ENCODE measurements around the gene ADAM15.

The ADAM15 gene

DNA sequence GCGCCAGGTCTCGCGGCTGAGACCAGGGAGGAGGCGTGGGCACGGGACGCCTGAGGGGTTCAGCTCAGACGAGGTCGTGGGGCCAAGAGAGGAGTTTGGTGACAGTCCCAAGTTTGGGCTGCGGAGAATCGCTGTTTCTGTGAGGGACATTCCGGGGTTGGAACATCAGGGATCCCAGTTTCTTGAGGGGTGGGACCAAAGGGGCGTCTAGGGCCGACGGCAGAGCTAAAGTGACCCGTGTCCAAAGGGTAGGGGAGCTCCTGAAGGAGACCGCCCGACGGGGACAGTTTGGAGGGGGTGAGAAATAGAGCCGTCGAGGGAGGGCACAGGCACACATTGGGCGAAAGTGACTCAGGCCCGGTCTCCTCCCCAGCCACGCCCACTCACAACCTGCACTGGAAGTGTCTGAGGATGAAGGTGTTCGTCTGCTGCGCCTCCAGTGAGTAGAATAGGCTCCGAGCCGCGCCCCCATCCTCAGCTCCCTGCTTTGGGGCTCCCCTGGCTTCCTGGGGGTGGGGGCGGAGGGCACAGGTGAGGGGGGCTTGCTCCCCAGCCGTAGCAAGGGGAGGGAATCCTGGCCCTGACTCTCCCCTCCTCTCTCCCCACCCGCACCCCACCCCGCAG, 34.5 kb downstream of the ADAM15 start (continued):
- no peak for TF ChIP-seq ZNF423 (tag by site-specific recombination; IDR thresholded peaks at IDR 0.05)
- TF ChIP-seq, protein P1, sequence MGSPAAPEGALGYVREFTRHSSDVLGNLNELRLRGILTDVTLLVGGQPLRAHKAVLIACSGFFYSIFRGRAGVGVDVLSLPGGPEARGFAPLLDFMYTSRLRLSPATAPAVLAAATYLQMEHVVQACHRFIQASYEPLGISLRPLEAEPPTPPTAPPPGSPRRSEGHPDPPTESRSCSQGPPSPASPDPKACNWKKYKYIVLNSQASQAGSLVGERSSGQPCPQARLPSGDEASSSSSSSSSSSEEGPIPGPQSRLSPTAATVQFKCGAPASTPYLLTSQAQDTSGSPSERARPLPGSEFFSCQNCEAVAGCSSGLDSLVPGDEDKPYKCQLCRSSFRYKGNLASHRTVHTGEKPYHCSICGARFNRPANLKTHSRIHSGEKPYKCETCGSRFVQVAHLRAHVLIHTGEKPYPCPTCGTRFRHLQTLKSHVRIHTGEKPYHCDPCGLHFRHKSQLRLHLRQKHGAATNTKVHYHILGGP (tag by site-specific recombination; IDR thresholded peaks at IDR 0.05), result no peak
- TF ChIP-seq ZNF335 (tag by site-specific recombination; conservative IDR thresholded peaks at IDR 0.05), result peak; percentile 96
- TF ChIP-seq ZNF596 (tag by site-specific recombination; IDR thresholded peaks at IDR 0.05), result 0 out of 2 replicates have a peak, but pooled peaks have one; percentile 9
- TF ChIP-seq ZNF184 (tag by site-specific recombination; IDR thresholded peaks at IDR 0.05), result no peak
- no peak for TF ChIP-seq ZNF629 (tag by site-specific recombination; IDR thresholded peaks at IDR 0.05)
- TF ChIP-seq ZNF354C (tag by site-specific recombination; IDR thresholded peaks at IDR 0.05; ENCODE audit: borderline replicate concordance, low read depth), result no peak
- TF ChIP-seq GFI1B (tag by site-specific recombination; IDR thresholded peaks at IDR 0.05), result no peak
- TF ChIP-seq ZNF266 (tag by site-specific recombination; IDR thresholded peaks at IDR 0.05; ENCODE audit: low read depth), result no peak
- TF ChIP-seq, protein P2, sequence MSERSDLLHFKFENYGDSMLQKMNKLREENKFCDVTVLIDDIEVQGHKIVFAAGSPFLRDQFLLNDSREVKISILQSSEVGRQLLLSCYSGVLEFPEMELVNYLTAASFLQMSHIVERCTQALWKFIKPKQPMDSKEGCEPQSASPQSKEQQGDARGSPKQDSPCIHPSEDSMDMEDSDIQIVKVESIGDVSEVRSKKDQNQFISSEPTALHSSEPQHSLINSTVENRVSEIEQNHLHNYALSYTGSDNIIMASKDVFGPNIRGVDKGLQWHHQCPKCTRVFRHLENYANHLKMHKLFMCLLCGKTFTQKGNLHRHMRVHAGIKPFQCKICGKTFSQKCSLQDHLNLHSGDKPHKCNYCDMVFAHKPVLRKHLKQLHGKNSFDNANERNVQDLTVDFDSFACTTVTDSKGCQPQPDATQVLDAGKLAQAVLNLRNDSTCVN (tag by site-specific recombination; optimal IDR thresholded peaks at IDR 0.05), result peak; percentile 1
- TF ChIP-seq, protein P3, sequence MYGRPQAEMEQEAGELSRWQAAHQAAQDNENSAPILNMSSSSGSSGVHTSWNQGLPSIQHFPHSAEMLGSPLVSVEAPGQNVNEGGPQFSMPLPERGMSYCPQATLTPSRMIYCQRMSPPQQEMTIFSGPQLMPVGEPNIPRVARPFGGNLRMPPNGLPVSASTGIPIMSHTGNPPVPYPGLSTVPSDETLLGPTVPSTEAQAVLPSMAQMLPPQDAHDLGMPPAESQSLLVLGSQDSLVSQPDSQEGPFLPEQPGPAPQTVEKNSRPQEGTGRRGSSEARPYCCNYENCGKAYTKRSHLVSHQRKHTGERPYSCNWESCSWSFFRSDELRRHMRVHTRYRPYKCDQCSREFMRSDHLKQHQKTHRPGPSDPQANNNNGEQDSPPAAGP (tag by site-specific recombination; IDR thresholded peaks at IDR 0.05), result no peak
- TF ChIP-seq ZNF677 (tag by site-specific recombination; IDR thresholded peaks at IDR 0.05), result no peak
- TF ChIP-seq, protein P4, sequence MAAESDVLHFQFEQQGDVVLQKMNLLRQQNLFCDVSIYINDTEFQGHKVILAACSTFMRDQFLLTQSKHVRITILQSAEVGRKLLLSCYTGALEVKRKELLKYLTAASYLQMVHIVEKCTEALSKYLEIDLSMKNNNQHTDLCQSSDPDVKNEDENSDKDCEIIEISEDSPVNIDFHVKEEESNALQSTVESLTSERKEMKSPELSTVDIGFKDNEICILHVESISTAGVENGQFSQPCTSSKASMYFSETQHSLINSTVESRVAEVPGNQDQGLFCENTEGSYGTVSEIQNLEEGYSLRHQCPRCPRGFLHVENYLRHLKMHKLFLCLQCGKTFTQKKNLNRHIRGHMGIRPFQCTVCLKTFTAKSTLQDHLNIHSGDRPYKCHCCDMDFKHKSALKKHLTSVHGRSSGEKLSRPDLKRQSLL (tag by site-specific recombination; IDR thresholded peaks at IDR 0.05), result no peak
- no peak for TF ChIP-seq ZFP37 (tag by site-specific recombination; IDR thresholded peaks at IDR 0.05)
- TF ChIP-seq ZNF560 (tag by site-specific recombination; IDR thresholded peaks at IDR 0.05; ENCODE audit: borderline replicate concordance), result no peak
- no peak for TF ChIP-seq ZSCAN16 (tag by site-specific recombination; IDR thresholded peaks at IDR 0.05)
- TF ChIP-seq SCRT1 (tag by site-specific recombination; IDR thresholded peaks at IDR 0.05; ENCODE audit: borderline replicate concordance), result no peak
- no peak for TF ChIP-seq BCL11B (tag by site-specific recombination; IDR thresholded peaks at IDR 0.05; ENCODE audit: low read depth)
- no peak for TF ChIP-seq ZNF341 (tag by site-specific recombination; IDR thresholded peaks at IDR 0.05; ENCODE audit: low read depth)
- TF ChIP-seq KLF7 (tag by site-specific recombination; IDR thresholded peaks at IDR 0.05; ENCODE audit: borderline replicate concordance), result peak; percentile 52; the same call in 1 of the 2 replicates
- TF ChIP-seq, protein P5, sequence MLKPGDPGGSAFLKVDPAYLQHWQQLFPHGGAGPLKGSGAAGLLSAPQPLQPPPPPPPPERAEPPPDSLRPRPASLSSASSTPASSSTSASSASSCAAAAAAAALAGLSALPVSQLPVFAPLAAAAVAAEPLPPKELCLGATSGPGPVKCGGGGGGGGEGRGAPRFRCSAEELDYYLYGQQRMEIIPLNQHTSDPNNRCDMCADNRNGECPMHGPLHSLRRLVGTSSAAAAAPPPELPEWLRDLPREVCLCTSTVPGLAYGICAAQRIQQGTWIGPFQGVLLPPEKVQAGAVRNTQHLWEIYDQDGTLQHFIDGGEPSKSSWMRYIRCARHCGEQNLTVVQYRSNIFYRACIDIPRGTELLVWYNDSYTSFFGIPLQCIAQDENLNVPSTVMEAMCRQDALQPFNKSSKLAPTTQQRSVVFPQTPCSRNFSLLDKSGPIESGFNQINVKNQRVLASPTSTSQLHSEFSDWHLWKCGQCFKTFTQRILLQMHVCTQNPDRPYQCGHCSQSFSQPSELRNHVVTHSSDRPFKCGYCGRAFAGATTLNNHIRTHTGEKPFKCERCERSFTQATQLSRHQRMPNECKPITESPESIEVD (tag by site-specific recombination; IDR thresholded peaks at IDR 0.05), result no peak
- TF ChIP-seq ZNF169 (tag by site-specific recombination; IDR thresholded peaks at IDR 0.05), result no peak
- TF ChIP-seq, protein P6, sequence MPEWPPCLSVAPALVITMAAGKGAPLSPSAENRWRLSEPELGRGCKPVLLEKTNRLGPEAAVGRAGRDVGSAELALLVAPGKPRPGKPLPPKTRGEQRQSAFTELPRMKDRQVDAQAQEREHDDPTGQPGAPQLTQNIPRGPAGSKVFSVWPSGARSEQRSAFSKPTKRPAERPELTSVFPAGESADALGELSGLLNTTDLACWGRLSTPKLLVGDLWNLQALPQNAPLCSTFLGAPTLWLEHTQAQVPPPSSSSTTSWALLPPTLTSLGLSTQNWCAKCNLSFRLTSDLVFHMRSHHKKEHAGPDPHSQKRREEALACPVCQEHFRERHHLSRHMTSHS (tag by site-specific recombination; IDR thresholded peaks at IDR 0.05), result no peak
- no peak for TF ChIP-seq ZNF19 (tag by site-specific recombination; IDR thresholded peaks at IDR 0.05; ENCODE audit: low read depth)
- no peak for TF ChIP-seq ZNF133 (tag by site-specific recombination; IDR thresholded peaks at IDR 0.05)
- no peak; the same call in 1 of the 2 replicates for TF ChIP-seq KLF10 (tag by site-specific recombination; IDR thresholded peaks at IDR 0.05)
- TF ChIP-seq, protein P7, sequence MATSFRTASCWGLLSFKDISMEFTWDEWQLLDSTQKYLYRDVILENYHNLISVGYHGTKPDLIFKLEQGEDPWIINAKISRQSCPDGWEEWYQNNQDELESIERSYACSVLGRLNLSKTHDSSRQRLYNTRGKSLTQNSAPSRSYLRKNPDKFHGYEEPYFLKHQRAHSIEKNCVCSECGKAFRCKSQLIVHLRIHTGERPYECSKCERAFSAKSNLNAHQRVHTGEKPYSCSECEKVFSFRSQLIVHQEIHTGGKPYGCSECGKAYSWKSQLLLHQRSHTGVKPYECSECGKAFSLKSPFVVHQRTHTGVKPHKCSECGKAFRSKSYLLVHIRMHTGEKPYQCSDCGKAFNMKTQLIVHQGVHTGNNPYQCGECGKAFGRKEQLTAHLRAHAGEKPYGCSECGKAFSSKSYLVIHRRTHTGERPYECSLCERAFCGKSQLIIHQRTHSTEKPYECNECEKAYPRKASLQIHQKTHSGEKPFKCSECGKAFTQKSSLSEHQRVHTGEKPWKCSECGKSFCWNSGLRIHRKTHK (tag by site-specific recombination; IDR thresholded peaks at IDR 0.05), result no peak
- TF ChIP-seq ZFP3 (tag by site-specific recombination; IDR thresholded peaks at IDR 0.05; ENCODE audit: low read depth), result no peak
- TF ChIP-seq ZNF747 (tag by site-specific recombination; IDR thresholded peaks at IDR 0.05), result no peak
- TF ChIP-seq, protein P8, sequence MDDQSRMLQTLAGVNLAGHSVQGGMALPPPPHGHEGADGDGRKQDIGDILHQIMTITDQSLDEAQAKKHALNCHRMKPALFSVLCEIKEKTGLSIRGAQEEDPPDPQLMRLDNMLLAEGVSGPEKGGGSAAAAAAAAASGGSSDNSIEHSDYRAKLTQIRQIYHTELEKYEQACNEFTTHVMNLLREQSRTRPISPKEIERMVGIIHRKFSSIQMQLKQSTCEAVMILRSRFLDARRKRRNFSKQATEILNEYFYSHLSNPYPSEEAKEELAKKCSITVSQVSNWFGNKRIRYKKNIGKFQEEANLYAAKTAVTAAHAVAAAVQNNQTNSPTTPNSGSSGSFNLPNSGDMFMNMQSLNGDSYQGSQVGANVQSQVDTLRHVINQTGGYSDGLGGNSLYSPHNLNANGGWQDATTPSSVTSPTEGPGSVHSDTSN (CRISPR knock-in tag; IDR thresholded peaks at IDR 0.05), result no peak
- TF ChIP-seq GLI4 (tag by site-specific recombination; IDR thresholded peaks at IDR 0.05), result no peak

All from HEK293 (cell line).